Mesothelial cell of epicardium (in vitro differentiated cells): ENCODE measurements around the gene DFFB. TPM values are rescaled to one million over a fixed set of nuclear protein-coding genes. Genes with fewer than 3 reads are reported as not detected.

Experiments
- DNase-seq, 2 experiments: peaks; one replicate each; pipeline ENCODE4 v3.0.0; 2021; ENCODE audit warnings: low spot score in 2 of 2; ENCODE audit not compliant: unreplicated experiment in 2 of 2
- H3K27ac Mint-ChIP-seq: 2 replicates; pipeline ENCODE4 v1.8.0; 2021; ENCODE audit warnings: mixed read lengths
- H3K27me3 Mint-ChIP-seq: 2 replicates; pipeline ENCODE4 v1.8.0; 2021; ENCODE audit warnings: low read depth, mixed read lengths
- H3K36me3 Mint-ChIP-seq: 2 replicates; pipeline ENCODE4 v1.8.0; 2021; ENCODE audit warnings: mixed read lengths
- H3K4me1 Mint-ChIP-seq: 2 replicates; pipeline ENCODE4 v1.8.0; 2021; ENCODE audit warnings: mixed read lengths
- H3K4me3 Mint-ChIP-seq: 2 replicates; pipeline ENCODE4 v1.8.0; 2021; ENCODE audit warnings: mild to moderate bottlenecking, moderate library complexity, mixed read lengths
- H3K9me3 Mint-ChIP-seq: 2 replicates; pipeline ENCODE4 v1.8.0; 2021; ENCODE audit warnings: mixed read lengths
- CTCF ChIP-seq: fragments of 200-600 bp; sonication (generic); IDR thresholded peaks from one replicate; pipeline ENCODE4 v1.5.0; 2021; ENCODE audit warnings: antibody characterized with exemption; ENCODE audit not compliant: unreplicated experiment
- total RNA-seq: library from RNA; stranded (reverse); gene quantifications from 3 replicates; pipeline ENCODE4 v1.2.1, GENCODE V29; 2021

DFFB gene
- total RNA-seq, 1 donor from 2014 or later = 11.0 TPM

DNA sequence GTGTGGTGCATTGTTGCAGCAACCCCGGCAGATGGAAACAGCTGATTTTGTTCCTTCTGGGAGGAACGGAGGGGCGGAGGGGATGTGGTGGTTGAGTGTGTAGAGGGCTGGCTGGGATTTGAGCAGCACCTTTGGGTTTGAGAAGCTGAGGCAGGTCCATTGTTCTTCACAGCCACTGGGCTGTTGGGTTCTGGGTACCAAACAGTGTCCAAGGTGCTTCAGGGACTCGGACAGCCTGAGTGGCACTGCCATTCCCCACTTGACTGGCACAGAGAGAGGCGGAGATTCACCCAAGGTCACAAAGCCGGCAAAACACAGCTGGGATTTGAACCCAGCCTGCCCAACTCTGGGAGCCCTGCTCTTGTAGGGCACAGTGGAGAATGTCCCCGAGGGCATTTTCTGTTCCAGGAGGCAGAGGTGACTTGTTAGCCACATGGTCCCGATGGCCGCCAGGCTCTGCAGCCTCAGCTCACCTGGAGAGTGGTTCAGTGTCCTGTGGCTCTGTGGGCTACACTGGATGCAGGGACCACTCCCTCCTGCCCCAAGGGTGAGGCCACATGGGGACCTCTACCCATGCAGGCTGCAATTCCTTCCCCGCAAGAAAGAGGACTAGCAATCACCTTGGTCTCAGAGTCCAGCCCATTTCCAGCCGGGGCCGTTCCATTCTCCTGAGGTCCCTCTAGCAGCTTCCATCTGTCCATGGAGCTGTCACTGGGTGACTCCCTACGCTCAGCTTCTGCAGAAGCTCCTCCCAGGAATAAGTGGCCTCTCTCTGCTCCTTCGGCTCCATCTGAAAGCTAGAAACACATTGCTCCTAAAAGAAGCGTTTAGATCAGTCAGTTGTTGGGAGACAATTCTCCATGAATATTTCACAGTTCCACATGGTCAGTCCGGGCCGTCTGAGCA is 74.0 kb downstream of the DFFB start:
- no peak for TF ChIP-seq CTCF
- Mint-ChIP-seq H3K36me3 (no peaks in the 10 kb centered on the region), H3K27me3 (peaks cover 38% of the 10 kb centered on the region), H3K27ac (no peak overlapping the region), H3K9me3 (peaks cover 12% of the 10 kb centered on the region), H3K4me1 (no peaks in the 10 kb centered on the region), H3K4me3 (no peak overlapping the region)
- DNase-seq = no peak

GRCh38 chr1:3932156-3932919 is 75.1 kb downstream of the DFFB start:
- no peak for DNase-seq
- peaks cover 34% of the 10 kb centered on the region for H3K27me3 Mint-ChIP-seq
- H3K36me3 Mint-ChIP-seq = no peaks in the 10 kb centered on the region
- H3K4me3 Mint-ChIP-seq = no peak overlapping the region
- H3K4me1 Mint-ChIP-seq = no peaks in the 10 kb centered on the region
- H3K9me3 Mint-ChIP-seq = peaks cover 16% of the 10 kb centered on the region
- no peak overlapping the region for H3K27ac Mint-ChIP-seq
- TF ChIP-seq CTCF = no peak

Other genes with a start within 250 kb of the DFFB start
- gene MEGF6, start 246.0 kb upstream of the DFFB start, total RNA-seq = 194 to 209 TPM (median 204 TPM) in 3 replicates
- gene TPRG1L, start 232.5 kb upstream of the DFFB start, total RNA-seq = 15.1 to 15.9 TPM (median 15.7 TPM) in 3 replicates
- gene WRAP73, start 207.4 kb upstream of the DFFB start, total RNA-seq = 20.8 to 26.4 TPM (median 21.4 TPM) in 3 replicates
- 1.0 to 1.4 TPM (median 1.2 TPM) in 3 replicates for gene TP73, start 205.0 kb upstream of the DFFB start, total RNA-seq
- gene CCDC27, start 105.0 kb upstream of the DFFB start, total RNA-seq = not detected in 3 replicates
- gene SMIM1, start 84.7 kb upstream of the DFFB start, total RNA-seq = 10.1 to 12.1 TPM (median 11.6 TPM) in 3 replicates
- gene LRRC47, start 61.0 kb upstream of the DFFB start, total RNA-seq = 55.4 to 61.9 TPM (median 55.9 TPM) in 3 replicates
- gene CEP104, start 265 bp upstream of the DFFB start, total RNA-seq = 32.2 to 37.0 TPM (median 35.2 TPM) in 3 replicates
- gene C1orf174, start 42.8 kb downstream of the DFFB start, total RNA-seq = 25.8 to 27.0 TPM (median 26.6 TPM) in 3 replicates